DND-41 (cell line): ENCODE results near the gene TP53I3.

Experiments
- ATAC-seq: fragments of 200-7000 bp; cut with Tn5 transposase; 3 replicates; pipeline ENCODE4 v1.9.1; 2021; ENCODE audit warnings: low read depth; ENCODE audit not compliant: insufficient read depth
- DNase-seq: peaks from one replicate; pipeline ENCODE4 v3.0.0-alpha.2; 2020
- H2AFZ ChIP-seq: 2 replicates; pipeline ENCODE4 v1.6.0; 2012; ENCODE audit warnings: low read depth, low read length
- H3K27ac ChIP-seq: 2 replicates; pipeline ENCODE4 v1.5.1; 2012; ENCODE audit warnings: low read length, inconsistent platforms
- H3K27me3 ChIP-seq: fragments of 200-600 bp; sonication (generic); 2 replicates; pipeline ENCODE4 v1.6.0; 2012; ENCODE audit warnings: low read length, mild to moderate bottlenecking, inconsistent platforms; ENCODE audit not compliant: insufficient read depth, poor library complexity
- H3K36me3 ChIP-seq: 2 replicates; pipeline ENCODE4 v1.5.1; 2012; ENCODE audit warnings: low read length, inconsistent platforms; ENCODE audit not compliant: insufficient read depth
- H3K4me1 ChIP-seq: 2 replicates; pipeline ENCODE4 v1.5.1; 2012; ENCODE audit warnings: mild to moderate bottlenecking, low read length; ENCODE audit not compliant: insufficient read depth
- H3K4me2 ChIP-seq: 2 replicates; pipeline ENCODE4 v1.6.0; 2012; ENCODE audit warnings: mild to moderate bottlenecking, moderate library complexity, low read length, inconsistent platforms; ENCODE audit not compliant: insufficient read depth
- H3K4me3 ChIP-seq, 2 experiments: fragments of 200-600 bp in 1 of 2; shearing (Covaris generic) in 1 of 2; 2 replicates each; pipeline ENCODE4 v1.5.1; 2012 to 2016; ENCODE audit warnings: inconsistent platforms in 2 of 2, low read length in 2 of 2, mild to moderate bottlenecking in 2 of 2, low read depth in 1 of 2, moderate library complexity in 1 of 2
- H3K79me2 ChIP-seq: 2 replicates; pipeline ENCODE4 v1.6.0; 2012; ENCODE audit warnings: low read length, inconsistent platforms; ENCODE audit not compliant: insufficient read depth
- H3K9ac ChIP-seq: 2 replicates; pipeline ENCODE4 v1.6.0; 2012; ENCODE audit warnings: low read depth, mild to moderate bottlenecking, inconsistent platforms, low read length, moderate library complexity
- H3K9me3 ChIP-seq: 2 replicates; pipeline ENCODE4 v1.5.1; 2012; ENCODE audit warnings: low read length, moderate library complexity, mild to moderate bottlenecking, inconsistent platforms; ENCODE audit not compliant: insufficient read depth, severe bottlenecking
- H4K20me1 ChIP-seq: 2 replicates; pipeline ENCODE4 v1.6.0; 2012; ENCODE audit warnings: low read length; ENCODE audit not compliant: insufficient read depth
- CTCF ChIP-seq: IDR thresholded peaks from 2 replicates; pipeline ENCODE4 v1.5.1; 2012; ENCODE audit warnings: borderline replicate concordance, low read length, moderate library complexity, mild to moderate bottlenecking; ENCODE audit not compliant: poor library complexity, severe bottlenecking; ENCODE audit errors: extremely low read depth
- EZH2 ChIP-seq: IDR thresholded peaks from 3 replicates; pipeline ENCODE4 v1.6.1; 2012; ENCODE audit warnings: borderline replicate concordance, low read depth, mild to moderate bottlenecking, moderate library complexity, low read length, inconsistent platforms; ENCODE audit not compliant: severe bottlenecking

The TP53I3 gene

GRCh38 chr2:24123922-24124580, 39.4 kb upstream of the TP53I3 start:
- peaks cover 29% of the 10 kb centered on the region for H3K4me1 ChIP-seq
- H3K27me3 ChIP-seq = no peaks in the 10 kb centered on the region
- no peaks in the 10 kb centered on the region for H3K36me3 ChIP-seq
- H3K9me3 ChIP-seq = no peaks in the 10 kb centered on the region
- H3K4me2 ChIP-seq = peak overlapping the region; percentile 88
- TF ChIP-seq EZH2 (no peak), CTCF (no peak)
- H3K27ac ChIP-seq = peak overlapping the region; percentile 89
- H3K9ac ChIP-seq = peak overlapping the region; percentile 79
- no peaks in the 10 kb centered on the region for H4K20me1 ChIP-seq
- DNase-seq (peak; percentile 64), ATAC-seq (peak; percentile 29)
- H3K79me2 ChIP-seq = peaks cover 6% of the 10 kb centered on the region; the same call in 1 of the 2 replicates
- H2AFZ ChIP-seq = peak overlapping the region; percentile 87
- peak overlapping the region; percentile 38 to 77 for H3K4me3 ChIP-seq

- H3K36me3 ChIP-seq = no peaks in the 10 kb centered on the region
- H3K4me2 ChIP-seq = peak within 1 kb of the TSS; percentile 88
- H3K79me2 ChIP-seq = peaks cover 6% of the 10 kb centered on the region; the same call in 1 of the 2 replicates
- H3K9ac ChIP-seq = peak within 1 kb of the TSS; percentile 79
- TF ChIP-seq EZH2 (no peak), CTCF (no peak)
- H3K4me1 ChIP-seq = peaks cover 26% of the 10 kb centered on the region
- peak within 1 kb of the TSS; percentile 38 to 77 for H3K4me3 ChIP-seq
- H3K27ac ChIP-seq = peak within 1 kb of the TSS; percentile 89
- H3K9me3 ChIP-seq = no peaks in the 10 kb centered on the region
- peak; percentile 83 for DNase-seq
- peak; percentile 91 for ATAC-seq
- no peaks in the 10 kb centered on the region for H4K20me1 ChIP-seq
- peak within 1 kb of the TSS; percentile 87 for H2AFZ ChIP-seq
- H3K27me3 ChIP-seq = no peaks in the 10 kb centered on the region
Observed at GRCh38 chr2:24123195-24123921, 38.7 kb upstream of the TP53I3 start, which contains the start of the genes FAM228B and PFN4. Gene FAM228B (plus strand): TSS chr2:24123469. CDS start chr2:24124362, 893 bp downstream. Gene PFN4 (minus strand): TSS chr2:24123334. CDS start chr2:24122535, 799 bp downstream.

GRCh38 chr2:24122366-24123194, 37.9 kb upstream of the TP53I3 start:
- TF ChIP-seq EZH2 (no peak), CTCF (no peak)
- Histone ChIP-seq H2AFZ (peak overlapping the region; percentile 87), H3K36me3 (no peaks in the 10 kb centered on the region), H3K4me3 (peak overlapping the region; percentile 22 to 77; a peak in 3 of 4 replicates), H3K79me2 (peaks cover 6% of the 10 kb centered on the region; the same call in 1 of the 2 replicates), H3K9me3 (no peaks in the 10 kb centered on the region), H3K9ac (peak overlapping the region; percentile 79), H3K4me1 (peaks cover 26% of the 10 kb centered on the region), H4K20me1 (no peaks in the 10 kb centered on the region), H3K27me3 (no peaks in the 10 kb centered on the region), H3K4me2 (peak overlapping the region; percentile 88), H3K27ac (peak overlapping the region; percentile 89)
- ATAC-seq = no peak
- no peak for DNase-seq
